Stimulated activated CD8-positive, alpha-beta memory T cell treated with anti-CD3 and anti-CD28 coated beads, Interleukin-12 subunit alpha, Interleukin-12 subunit beta, amount 100 ng/mL, for 24 hours (primary cell): ENCODE data around the gene SAP30L.

Experiments
- DNase-seq: peaks from one replicate; pipeline ENCODE4 v3.0.0-alpha.2; 2020; ENCODE audit errors: extremely low read depth

Gene SAP30L

DNA sequence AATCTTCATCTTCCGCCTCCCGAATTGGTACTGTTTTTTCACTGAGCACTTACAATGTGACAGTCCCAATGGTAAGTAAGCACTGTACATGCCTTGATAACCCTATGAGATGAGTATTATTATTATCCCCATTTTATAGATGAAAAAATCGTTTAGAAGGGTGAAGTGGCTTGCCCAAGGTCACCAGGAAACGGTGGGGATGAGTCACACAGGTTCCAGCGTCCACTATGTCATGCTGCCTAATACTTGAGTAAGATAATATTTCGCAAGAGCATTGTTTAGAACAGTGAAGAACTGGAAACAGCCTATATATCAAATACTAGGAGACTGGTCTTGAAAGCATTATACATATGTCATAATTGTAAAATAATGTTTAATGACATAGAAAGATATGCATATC is 19.4 kb downstream of the SAP30L start:
- DNase-seq = no peak

DNA sequence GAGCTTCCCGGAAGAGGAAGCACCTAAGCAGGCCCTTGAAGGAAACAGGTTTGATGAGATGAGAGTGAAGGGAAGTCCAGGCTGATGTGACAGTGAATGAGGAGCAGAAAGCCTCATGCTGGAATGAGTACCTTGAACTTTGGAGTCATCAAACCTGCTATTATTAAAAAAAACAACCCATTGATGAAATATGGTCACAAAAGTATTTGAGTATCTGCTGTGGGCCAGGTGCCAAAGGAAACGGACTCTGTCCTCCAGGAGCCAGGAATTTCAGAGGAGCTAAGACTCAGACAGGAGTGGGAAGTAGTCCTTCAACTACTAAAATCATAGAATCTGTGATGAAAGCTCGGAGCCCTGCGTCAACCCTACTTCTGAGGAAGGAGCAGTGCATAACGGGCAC is 20.4 kb downstream of the SAP30L start:
- no peak for DNase-seq

DNA sequence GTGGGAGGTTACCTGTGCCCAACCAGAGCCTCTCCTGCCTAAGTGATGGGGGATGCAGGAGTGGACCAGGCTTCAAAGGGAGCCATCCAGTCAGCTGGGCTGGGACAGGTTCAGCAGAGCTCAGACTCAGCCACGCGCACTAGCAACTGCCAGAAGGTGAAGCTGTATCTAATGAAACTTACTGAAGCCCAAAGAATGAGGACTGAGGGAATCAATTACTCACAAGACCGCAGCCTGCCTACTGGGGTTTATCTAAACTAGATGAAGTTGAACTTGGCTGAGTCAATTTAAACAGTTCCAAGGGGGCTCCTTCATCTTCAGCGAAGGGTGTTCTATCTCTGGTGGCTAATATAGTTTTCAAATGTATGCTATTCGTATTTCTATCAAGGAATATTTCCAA is 20.9 kb downstream of the SAP30L start:
- DNase-seq = no peak

DNA sequence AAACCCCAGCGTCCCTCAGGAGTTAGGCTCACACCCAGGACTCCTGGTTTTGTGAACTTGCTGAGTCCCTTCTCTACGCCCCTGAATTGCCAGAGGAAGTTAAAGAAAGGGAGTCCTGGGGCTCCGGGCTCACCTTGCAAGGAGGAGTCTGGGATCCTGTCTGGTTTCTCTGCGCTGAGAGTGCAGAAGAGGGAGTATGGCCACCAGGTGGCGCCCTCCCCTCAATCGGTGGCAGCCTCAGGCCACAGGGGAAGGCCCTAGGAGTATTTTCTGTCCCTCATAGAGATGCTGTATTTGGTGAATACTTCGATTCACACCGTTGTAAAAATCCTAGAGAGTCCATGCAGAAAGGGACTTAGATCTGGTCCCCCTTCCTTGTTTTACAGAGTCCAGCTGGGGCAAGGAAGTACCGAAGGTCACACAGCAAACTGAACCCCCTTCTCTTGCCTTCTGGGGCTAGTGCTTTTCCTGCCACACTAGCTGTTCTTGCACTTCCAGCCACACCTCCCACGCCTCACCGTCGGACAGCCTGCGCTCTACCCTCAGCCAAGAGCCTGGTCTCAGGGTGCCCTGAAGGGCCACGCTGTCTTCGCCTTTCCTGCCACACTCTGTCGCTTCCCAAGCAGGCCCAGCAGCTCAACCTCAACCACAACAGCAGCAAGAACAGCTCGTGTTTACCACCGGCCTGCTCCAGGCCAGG is 22.0 kb downstream of the SAP30L start:
- DNase-seq = peak; percentile 58

DNA sequence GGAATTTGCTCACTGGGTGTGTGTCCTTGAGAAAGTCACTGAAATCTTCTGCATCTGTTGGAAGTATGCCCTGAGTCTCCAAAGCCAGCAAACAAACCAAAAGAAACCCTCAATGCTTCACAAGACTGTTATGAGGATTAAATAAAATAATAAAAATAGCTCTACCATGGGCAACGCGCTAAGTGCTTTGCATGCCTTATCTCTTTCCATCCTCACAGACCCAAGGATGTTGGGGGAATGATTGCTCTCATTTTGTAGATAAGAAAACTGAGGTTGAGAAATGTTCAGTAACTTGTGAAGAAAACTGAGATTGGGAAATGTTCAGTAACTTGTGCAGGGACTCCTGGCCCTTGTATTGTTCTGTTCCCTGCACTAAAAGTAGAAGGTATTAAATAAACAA is 24.3 kb downstream of the SAP30L start:
- DNase-seq = no peak

DNA sequence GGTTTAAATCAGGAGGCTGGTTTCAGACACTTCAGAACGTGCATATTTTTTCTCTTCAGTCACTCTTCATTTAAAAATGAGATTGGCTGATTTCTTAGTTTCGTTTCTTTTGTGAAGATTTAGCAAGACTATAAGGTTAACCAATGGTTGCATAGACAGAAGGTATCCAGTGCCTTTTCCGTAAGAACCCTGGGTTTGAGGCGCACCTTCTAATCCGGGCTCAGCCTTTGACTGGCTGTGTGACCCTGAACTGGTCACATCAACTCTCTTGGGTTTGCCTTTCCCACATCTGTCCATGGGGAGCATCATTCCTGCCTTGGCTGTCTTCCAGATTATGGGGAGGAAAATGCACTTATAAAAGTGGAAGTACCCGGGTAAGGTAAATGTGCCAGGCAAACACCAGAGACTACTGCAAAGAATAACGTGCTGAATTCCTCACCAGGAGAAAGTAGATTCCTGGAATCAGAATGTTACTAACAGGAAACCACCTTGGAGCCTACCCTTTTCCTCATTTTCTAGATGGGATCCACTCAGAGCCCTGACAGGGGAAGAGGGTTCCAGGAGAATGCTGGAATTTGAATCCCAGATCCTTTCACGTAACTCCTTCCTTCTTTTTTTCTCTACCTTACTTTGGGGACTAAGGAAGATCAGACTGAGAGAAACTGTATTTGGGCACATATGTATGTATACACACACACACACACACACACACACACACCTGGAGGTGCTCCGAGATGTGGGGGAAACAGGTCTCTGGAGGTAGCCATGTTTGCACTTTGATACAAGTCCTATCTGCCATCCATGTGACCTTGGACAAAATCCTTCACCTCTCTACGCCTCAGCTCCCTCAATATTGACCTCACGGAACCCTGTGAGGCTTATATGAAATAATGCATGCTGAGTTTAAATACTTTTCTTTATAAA is 25.4 kb downstream of the SAP30L start:
- DNase-seq = no peak

- DNase-seq = no peak
These were observed 27.2 kb downstream of the SAP30L start for GRCh38 chr5:154472871-154473580.

DNA sequence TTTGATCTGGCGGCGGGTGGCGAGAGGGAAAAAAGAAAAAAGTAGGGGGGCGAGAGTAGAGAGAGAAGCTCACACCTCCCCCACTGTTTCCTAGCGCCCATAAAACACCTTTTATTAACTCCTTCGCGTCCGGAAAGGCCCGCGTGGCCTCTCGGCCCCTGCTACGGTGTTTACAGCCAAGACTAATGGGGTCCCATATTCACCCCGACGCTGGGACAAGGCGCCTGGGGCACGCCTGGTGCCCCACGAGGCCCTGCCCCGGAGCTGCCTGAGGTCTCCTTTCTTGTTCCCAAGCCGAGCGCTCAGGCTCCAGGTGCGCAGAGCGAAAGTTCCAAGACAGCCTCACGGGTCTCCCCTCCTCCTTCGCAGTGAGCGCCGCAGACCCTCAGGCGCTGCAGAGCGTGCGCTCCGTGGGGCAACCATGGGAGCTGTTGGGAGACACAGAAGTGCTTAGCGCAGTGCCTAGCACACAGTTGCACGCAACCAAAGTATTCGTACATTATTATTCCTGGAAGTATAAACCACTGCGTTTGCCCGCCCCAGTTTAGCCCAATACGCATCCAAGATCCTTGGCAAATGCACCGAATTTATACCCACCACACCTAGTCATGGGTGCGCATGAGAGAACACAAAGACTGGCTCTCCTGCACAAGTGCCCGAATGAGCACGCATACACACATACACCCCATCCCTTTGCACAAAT is 27.9 kb downstream of the SAP30L start:
- no peak for DNase-seq

GRCh38 chr5:154474396-154475334 is 28.9 kb downstream of the SAP30L start:
- DNase-seq = no peak

GRCh38 chr5:154475591-154476353 is 30.0 kb downstream of the SAP30L start:
- DNase-seq = no peak

- no peak for DNase-seq
These were observed 30.8 kb downstream of the SAP30L start for GRCh38 chr5:154476354-154477205.

- DNase-seq = no peak
These were observed 31.8 kb downstream of the SAP30L start for GRCh38 chr5:154477382-154478223.

- DNase-seq = no peak
These were observed 32.4 kb downstream of the SAP30L start, which contains the start of gene HAND1 for GRCh38 chr5:154478224-154478565. Gene HAND1 (minus strand): TSS chr5:154478227. CDS start chr5:154478008, 219 bp downstream.

GRCh38 chr5:154478752-154479159 is 33.0 kb downstream of the SAP30L start:
- no peak for DNase-seq

- no peak for DNase-seq
These were observed 33.6 kb downstream of the SAP30L start for GRCh38 chr5:154479160-154479943.

DNA sequence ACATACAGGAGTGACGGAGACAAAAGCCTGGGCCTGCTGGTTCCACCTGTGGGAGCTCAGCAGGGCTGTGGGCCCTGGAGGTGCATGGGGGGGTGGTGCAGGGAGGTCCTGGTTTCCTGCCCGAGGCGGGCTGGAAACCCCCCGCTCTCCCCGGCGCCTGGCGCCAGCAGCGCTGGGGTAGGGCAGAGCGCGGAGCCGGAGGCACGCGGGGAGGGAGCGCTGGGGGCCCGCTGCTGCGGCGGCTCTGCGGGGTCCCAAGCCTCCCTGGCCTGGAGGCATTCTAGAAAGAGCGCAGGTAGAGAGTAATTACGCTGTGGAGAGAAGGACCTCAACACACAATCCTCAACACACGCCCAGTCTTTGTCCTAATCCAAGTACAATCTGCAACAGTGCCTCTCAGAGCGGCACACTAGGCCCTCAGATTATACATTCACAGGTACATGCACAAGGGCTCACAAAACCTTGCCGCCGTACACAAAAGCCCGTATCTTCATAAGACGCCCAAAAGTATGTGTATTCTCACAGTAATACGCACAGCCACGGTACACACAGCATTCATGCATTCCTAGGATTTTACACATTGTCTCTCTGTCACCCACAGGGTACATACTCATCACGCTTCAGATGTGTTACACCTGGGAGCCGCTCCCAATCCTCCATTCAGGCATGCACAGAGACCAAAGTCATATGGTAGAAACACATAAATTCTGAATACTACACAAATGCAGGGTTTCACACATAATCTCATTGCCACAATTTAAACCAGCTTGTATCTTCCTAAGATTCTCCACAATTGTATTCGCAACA is 34.4 kb downstream of the SAP30L start:
- DNase-seq = no peak
